AG04449 (cell line): Measurements from ENCODE around the gene SLC25A33.

ENCODE experiments used
- CTCF ChIA-PET: fragments of 350-600 bp; formaldehyde crosslinking; extraction: SDS; loops from one replicate; lab custom pipeline; 2021; ENCODE audit warnings: antibody characterized with exemption; lab: Yijun Ruan, JAX
- POLR2A ChIA-PET: fragments of 400-600, 350-600 bp; formaldehyde crosslinking; extraction: SDS; loops from one replicate; lab custom pipeline; 2020; ENCODE audit warnings: antibody characterized with exemption, inconsistent platforms; lab: Yijun Ruan, JAX
- DNase-seq: peaks from one replicate; pipeline ENCODE4 v3.0.0-alpha.2; 2010; ENCODE audit warnings: low read depth, low spot score
- H3K4me3 ChIP-seq: 2 replicates; pipeline ENCODE4 v1.5.1; 2011; ENCODE audit warnings: low read depth, mild to moderate bottlenecking, control low read depth, low read length
- TF ChIP-seq, protein P1 (sequence below): IDR thresholded peaks from one replicate; pipeline ENCODE4 v1.5.1; 2011; ENCODE audit warnings: mild to moderate bottlenecking, moderate library complexity, low read length, control low read depth, inconsistent platforms; ENCODE audit not compliant: insufficient read depth; ENCODE audit errors: missing control alignments

Gene SLC25A33

GRCh38 chr1:9518454-9518998 lies 20.7 kb upstream of the SLC25A33 start:
- ChIA-PET POLR2A (no interaction called here), CTCF (no interaction called here)

DNA sequence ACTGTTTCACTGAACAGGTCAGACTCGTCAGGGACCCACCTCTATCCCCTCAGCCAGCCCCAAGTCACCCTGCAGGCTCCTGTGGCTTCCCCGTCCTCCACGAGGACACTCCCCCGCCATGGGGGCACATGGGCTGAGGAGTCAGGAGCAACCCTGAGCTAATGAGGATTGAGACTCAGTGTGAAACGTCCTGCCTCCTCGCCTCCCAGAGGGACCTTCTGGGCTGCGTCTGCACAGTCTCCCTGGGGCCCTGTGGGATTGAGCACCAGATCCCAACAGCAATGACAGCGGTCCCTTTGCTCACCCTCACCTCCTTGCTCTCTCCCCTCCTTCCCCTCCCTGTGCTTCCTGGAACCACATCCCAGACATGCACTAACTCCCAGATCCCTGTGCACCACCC lies 18.9 kb upstream of the SLC25A33 start:
- no peak overlapping the region for H3K4me3 ChIP-seq
- CTCF ChIA-PET, result interaction anchor here (1.8 kb wide), 1 partner anchor 26 kb away, joined by 4 read pairs; no protein-coding TSS in a partner anchor
- no peak for DNase-seq
- POLR2A ChIA-PET, result no interaction called here
- TF ChIP-seq, protein P1, sequence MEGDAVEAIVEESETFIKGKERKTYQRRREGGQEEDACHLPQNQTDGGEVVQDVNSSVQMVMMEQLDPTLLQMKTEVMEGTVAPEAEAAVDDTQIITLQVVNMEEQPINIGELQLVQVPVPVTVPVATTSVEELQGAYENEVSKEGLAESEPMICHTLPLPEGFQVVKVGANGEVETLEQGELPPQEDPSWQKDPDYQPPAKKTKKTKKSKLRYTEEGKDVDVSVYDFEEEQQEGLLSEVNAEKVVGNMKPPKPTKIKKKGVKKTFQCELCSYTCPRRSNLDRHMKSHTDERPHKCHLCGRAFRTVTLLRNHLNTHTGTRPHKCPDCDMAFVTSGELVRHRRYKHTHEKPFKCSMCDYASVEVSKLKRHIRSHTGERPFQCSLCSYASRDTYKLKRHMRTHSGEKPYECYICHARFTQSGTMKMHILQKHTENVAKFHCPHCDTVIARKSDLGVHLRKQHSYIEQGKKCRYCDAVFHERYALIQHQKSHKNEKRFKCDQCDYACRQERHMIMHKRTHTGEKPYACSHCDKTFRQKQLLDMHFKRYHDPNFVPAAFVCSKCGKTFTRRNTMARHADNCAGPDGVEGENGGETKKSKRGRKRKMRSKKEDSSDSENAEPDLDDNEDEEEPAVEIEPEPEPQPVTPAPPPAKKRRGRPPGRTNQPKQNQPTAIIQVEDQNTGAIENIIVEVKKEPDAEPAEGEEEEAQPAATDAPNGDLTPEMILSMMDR, result no peak

More at GRCh38 chr1:9518454-9518998, 20.7 kb upstream of the SLC25A33 start:
- no peak for DNase-seq
- TF ChIP-seq, protein P1, result no peak
- H3K4me3 ChIP-seq, result no peak overlapping the region

- ChIA-PET POLR2A (interaction anchor here (0.7 kb wide), 1 partner anchor 348 kb away, joined by 3 read pairs; no protein-coding TSS in a partner anchor), CTCF (interaction anchor here (1.2 to 2.8 kb wide), 3 partner anchors 9 to 34 kb away, joined by 4 to 11 read pairs (median 7); no protein-coding TSS in a partner anchor)
- TF ChIP-seq, protein P1, result no peak
- no peak for DNase-seq
- no peak overlapping the region for H3K4me3 ChIP-seq
Measured at GRCh38 chr1:9529190-9529589, 10.1 kb upstream of the SLC25A33 start.

- TF ChIP-seq, protein P1, result no peak
- POLR2A ChIA-PET, result interaction anchor here (1.1 kb wide), 1 partner anchor 10 kb away, joined by 3 read pairs; no protein-coding TSS in a partner anchor
- CTCF ChIA-PET, result interaction anchor here (1.2 to 2.8 kb wide), 3 partner anchors 8 to 35 kb away, joined by 4 to 11 read pairs (median 7); no protein-coding TSS in a partner anchor
- H3K4me3 ChIP-seq, result no peak overlapping the region
- no peak for DNase-seq
Measured at GRCh38 chr1:9530320-9530719, 8.9 kb upstream of the SLC25A33 start.

DNA sequence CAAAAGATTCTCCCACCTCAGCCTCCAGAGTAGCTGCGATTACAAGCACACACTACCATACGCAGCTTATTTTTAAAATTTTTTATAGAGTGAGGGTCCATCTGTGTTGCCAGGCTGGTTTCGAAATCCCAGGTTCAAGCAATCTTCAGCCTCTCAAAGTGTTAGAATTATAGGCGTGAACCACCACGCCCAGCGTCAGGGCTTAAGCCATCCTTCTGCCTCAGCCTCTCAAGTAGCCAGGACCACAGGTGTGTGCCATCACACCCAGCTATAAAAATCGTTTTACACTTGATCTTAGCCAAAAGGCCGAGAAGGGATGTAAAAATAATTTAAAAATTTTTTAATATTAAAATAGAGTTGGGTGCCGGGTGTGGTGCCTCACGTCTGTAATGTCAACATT lies 4.3 kb upstream of the SLC25A33 start:
- ChIA-PET POLR2A (no interaction called here), CTCF (interaction anchor here (1.0 kb wide), 1 partner anchor 38 kb away, joined by 3 read pairs; no protein-coding TSS in a partner anchor)
- TF ChIP-seq, protein P1, result no peak
- no peak for DNase-seq
- H3K4me3 ChIP-seq, result no peak overlapping the region

- CTCF ChIA-PET, result interaction anchor here (1.0 to 5.7 kb wide), 2 partner anchors 41 to 45 kb away, joined by 4 to 28 read pairs; no protein-coding TSS in a partner anchor
- no peak for DNase-seq
- TF ChIP-seq, protein P1, result no peak
- no peak overlapping the region for H3K4me3 ChIP-seq
- POLR2A ChIA-PET, result no interaction called here
Measured at GRCh38 chr1:9536301-9536700, 3.0 kb upstream of the SLC25A33 start.
